BLaER1 (cell line): ENCODE data around the gene SYF2.

Experiments
- H3K27ac ChIP-seq: shearing (Covaris generic); formaldehyde crosslinking; 2 replicates; pipeline ENCODE4 v1.8.1; 2022
- H3K27me3 ChIP-seq: shearing (Covaris generic); formaldehyde crosslinking; 2 replicates; pipeline ENCODE4 v1.8.1; 2022
- H3K36me3 ChIP-seq: shearing (Covaris generic); formaldehyde crosslinking; 2 replicates; pipeline ENCODE4 v1.8.1; 2022
- H3K4me1 ChIP-seq: shearing (Covaris generic); formaldehyde crosslinking; 2 replicates; pipeline ENCODE4 v1.8.1; 2022
- H3K4me2 ChIP-seq: shearing (Covaris generic); formaldehyde crosslinking; 2 replicates; pipeline ENCODE4 v1.8.1; 2022
- H3K4me3 ChIP-seq: shearing (Covaris generic); formaldehyde crosslinking; 2 replicates; pipeline ENCODE4 v1.8.1; 2022
- H3K9ac ChIP-seq: shearing (Covaris generic); formaldehyde crosslinking; 2 replicates; pipeline ENCODE4 v1.8.1; 2022
- H3K9me3 ChIP-seq: shearing (Covaris generic); formaldehyde crosslinking; 2 replicates; pipeline ENCODE4 v1.8.1; 2022
- H4K20me1 ChIP-seq: shearing (Covaris generic); formaldehyde crosslinking; 2 replicates; pipeline ENCODE4 v1.8.1; 2022
- Cebpa-rat ChIP-seq: shearing (Covaris generic); IDR thresholded peaks from 2 replicates; pipeline ENCODE4 v1.8.1; 2022

The SYF2 gene

DNA sequence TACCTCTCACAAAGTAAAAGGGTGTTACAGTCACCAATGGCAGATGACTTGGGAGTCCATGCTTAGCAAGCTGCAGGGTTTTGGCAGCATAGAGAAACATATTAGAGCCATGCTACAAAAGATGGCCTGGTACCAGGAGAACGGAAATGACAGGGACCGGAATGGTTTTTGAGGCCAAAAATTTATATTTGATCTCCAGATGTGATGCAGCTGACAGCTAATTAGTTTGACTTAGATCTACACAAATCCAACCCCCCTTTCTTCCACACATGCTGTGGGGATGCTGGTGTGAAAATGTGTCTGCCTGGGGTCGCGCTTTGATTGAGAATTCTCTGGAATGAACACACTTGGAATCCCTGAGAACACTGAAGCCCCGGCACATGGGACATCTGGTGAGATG lies 26.5 kb downstream of the SYF2 start:
- no peak overlapping the region for H3K4me2 ChIP-seq
- H3K9me3 ChIP-seq, result no peaks in the 10 kb centered on the region
- no peak for TF ChIP-seq Cebpa-rat
- no peaks in the 10 kb centered on the region for H3K4me1 ChIP-seq
- H3K36me3 ChIP-seq, result no peaks in the 10 kb centered on the region
- no peak overlapping the region for H3K27ac ChIP-seq
- no peak overlapping the region for H3K9ac ChIP-seq
- H3K27me3 ChIP-seq, result peaks cover 20% of the 10 kb centered on the region
- H4K20me1 ChIP-seq, result peaks cover 4% of the 10 kb centered on the region
- no peak overlapping the region for H3K4me3 ChIP-seq

GRCh38 chr1:25204797-25205480 lies 27.4 kb downstream of the SYF2 start:
- H4K20me1 ChIP-seq, result peaks cover 13% of the 10 kb centered on the region
- no peak overlapping the region for H3K4me3 ChIP-seq
- H3K9ac ChIP-seq, result no peak overlapping the region
- H3K4me1 ChIP-seq, result peaks cover 2% of the 10 kb centered on the region; the same call in 1 of the 2 replicates
- no peak overlapping the region for H3K27ac ChIP-seq
- H3K27me3 ChIP-seq, result peaks cover 28% of the 10 kb centered on the region
- H3K36me3 ChIP-seq, result no peaks in the 10 kb centered on the region
- no peak for TF ChIP-seq Cebpa-rat
- H3K9me3 ChIP-seq, result no peaks in the 10 kb centered on the region
- H3K4me2 ChIP-seq, result no peak overlapping the region

- Histone ChIP-seq H4K20me1 (peaks cover 51% of the 10 kb centered on the region), H3K9ac (no peak overlapping the region), H3K27ac (no peak overlapping the region), H3K27me3 (peaks cover 64% of the 10 kb centered on the region), H3K36me3 (no peaks in the 10 kb centered on the region), H3K4me1 (peaks cover 34% of the 10 kb centered on the region), H3K4me2 (no peak overlapping the region), H3K4me3 (no peak overlapping the region), H3K9me3 (no peaks in the 10 kb centered on the region)
- TF ChIP-seq Cebpa-rat, result no peak
These were observed 31.3 kb downstream of the SYF2 start for GRCh38 chr1:25201006-25201405.

GRCh38 chr1:25199819-25200620 lies 32.3 kb downstream of the SYF2 start:
- Histone ChIP-seq H3K4me2 (peak overlapping the region; percentile 92), H3K36me3 (no peaks in the 10 kb centered on the region), H4K20me1 (peaks cover 58% of the 10 kb centered on the region), H3K27ac (no peak overlapping the region), H3K9me3 (no peaks in the 10 kb centered on the region), H3K27me3 (peaks cover 72% of the 10 kb centered on the region), H3K4me3 (no peak overlapping the region), H3K9ac (no peak overlapping the region), H3K4me1 (peaks cover 34% of the 10 kb centered on the region)
- TF ChIP-seq Cebpa-rat, result no peak

- Histone ChIP-seq H4K20me1 (peaks cover 58% of the 10 kb centered on the region), H3K4me1 (peaks cover 34% of the 10 kb centered on the region), H3K9me3 (no peaks in the 10 kb centered on the region), H3K4me2 (peak overlapping the region; percentile 92), H3K27me3 (peaks cover 72% of the 10 kb centered on the region), H3K36me3 (no peaks in the 10 kb centered on the region), H3K4me3 (peak overlapping the region; percentile 46), H3K9ac (no peak overlapping the region), H3K27ac (no peak overlapping the region)
- TF ChIP-seq Cebpa-rat, result no peak
These were observed 33.5 kb downstream of the SYF2 start for GRCh38 chr1:25198663-25199252.

DNA sequence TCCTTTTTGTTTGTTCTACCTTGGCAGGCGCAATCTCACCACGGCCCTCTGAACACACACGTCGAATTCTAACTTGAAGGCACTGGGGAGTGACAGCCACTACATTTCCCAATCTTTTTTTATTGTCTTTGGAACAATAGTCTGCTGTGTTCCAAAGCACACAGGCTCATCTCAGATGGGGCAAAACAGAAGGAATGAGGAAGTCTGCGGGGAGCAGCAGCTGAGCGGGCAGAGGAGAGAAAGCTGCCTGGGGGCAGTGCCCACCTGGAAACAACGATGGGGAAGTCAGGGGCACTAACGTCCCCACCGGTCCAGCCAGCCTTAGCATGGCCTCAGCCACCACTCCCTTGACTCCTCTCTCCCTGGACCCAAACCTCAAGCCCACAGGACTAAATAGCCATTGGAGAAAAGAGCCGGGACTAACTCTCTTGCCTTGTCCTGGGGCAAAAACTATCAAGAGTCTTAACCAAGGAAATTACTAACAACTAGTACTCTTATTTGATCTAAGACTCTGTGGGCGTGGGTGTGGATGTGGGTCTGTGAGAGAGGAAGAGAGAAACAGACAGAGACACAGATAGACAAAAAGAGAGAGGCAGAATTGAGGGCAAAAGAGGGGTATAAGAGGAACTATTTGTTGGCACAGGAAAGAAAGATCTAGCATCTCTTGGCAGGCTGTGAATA lies 34.2 kb downstream of the SYF2 start:
- Histone ChIP-seq H3K27me3 (peaks cover 72% of the 10 kb centered on the region), H3K36me3 (no peaks in the 10 kb centered on the region), H3K4me2 (peak overlapping the region; percentile 92), H3K27ac (no peak overlapping the region), H4K20me1 (peaks cover 58% of the 10 kb centered on the region), H3K9me3 (no peaks in the 10 kb centered on the region), H3K4me1 (peaks cover 34% of the 10 kb centered on the region), H3K9ac (no peak overlapping the region), H3K4me3 (no peak overlapping the region)
- no peak for TF ChIP-seq Cebpa-rat

DNA sequence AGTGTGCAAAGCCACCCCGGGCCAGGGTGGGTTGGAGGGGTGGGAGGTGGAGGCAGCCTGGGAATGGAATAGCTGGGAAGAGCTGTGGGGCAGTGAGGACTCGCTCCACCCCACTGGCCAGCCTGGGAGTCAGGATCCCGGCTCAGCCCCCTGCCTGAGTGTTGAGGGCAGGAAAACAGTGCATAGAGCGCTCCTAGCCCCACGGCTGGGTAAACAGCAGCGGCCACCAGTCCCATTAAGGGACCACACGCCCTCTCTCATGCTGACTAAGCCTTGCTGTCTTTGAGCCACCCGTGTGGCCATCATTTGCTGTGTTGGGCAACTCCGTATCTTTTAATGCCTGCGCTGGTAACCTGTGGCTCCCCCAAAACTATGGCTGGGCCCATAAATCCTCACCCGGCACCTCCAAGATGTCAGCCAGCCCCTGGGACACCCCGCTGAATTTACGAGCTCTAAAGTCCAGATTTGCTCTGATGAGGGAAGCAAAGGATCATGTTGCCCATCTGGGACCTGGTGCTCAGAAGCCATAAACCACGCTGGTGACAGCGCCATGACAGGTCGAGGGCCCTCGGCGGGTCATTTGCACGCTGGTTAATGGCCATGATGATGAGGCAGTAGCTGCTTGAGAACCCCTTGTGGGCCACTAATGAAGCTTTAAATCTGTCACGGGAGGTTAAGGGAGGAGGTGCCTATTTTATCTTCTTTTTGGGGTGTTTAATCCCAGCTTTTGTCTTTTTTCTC lies 34.9 kb downstream of the SYF2 start:
- Histone ChIP-seq H3K4me3 (no peak overlapping the region), H3K4me1 (peaks cover 34% of the 10 kb centered on the region), H4K20me1 (peaks cover 58% of the 10 kb centered on the region), H3K4me2 (peak overlapping the region; percentile 92), H3K27me3 (peaks cover 68% of the 10 kb centered on the region), H3K27ac (no peak overlapping the region), H3K36me3 (no peaks in the 10 kb centered on the region), H3K9ac (no peak overlapping the region), H3K9me3 (no peaks in the 10 kb centered on the region)
- no peak for TF ChIP-seq Cebpa-rat

- Histone ChIP-seq H3K4me2 (peak overlapping the region; percentile 92; the same call in 1 of the 2 replicates), H3K9ac (no peak overlapping the region), H3K9me3 (no peaks in the 10 kb centered on the region), H3K4me3 (no peak overlapping the region), H3K36me3 (no peaks in the 10 kb centered on the region), H3K27ac (no peak overlapping the region), H3K4me1 (peaks cover 34% of the 10 kb centered on the region), H3K27me3 (peaks cover 62% of the 10 kb centered on the region), H4K20me1 (peaks cover 58% of the 10 kb centered on the region)
- no peak for TF ChIP-seq Cebpa-rat
These were observed 35.5 kb downstream of the SYF2 start for GRCh38 chr1:25196830-25197229.

GRCh38 chr1:25195835-25196234 lies 36.5 kb downstream of the SYF2 start:
- Histone ChIP-seq H3K4me3 (no peak overlapping the region), H3K4me1 (peaks cover 34% of the 10 kb centered on the region), H3K9me3 (no peaks in the 10 kb centered on the region), H3K36me3 (no peaks in the 10 kb centered on the region), H3K4me2 (no peak overlapping the region), H3K9ac (no peak overlapping the region), H3K27ac (no peak overlapping the region), H3K27me3 (peaks cover 56% of the 10 kb centered on the region), H4K20me1 (peaks cover 54% of the 10 kb centered on the region)
- no peak for TF ChIP-seq Cebpa-rat
